Tibial nerve (tissue), 4 donors: ENCODE data around the gene SLC12A7.

Experiments
- CTCF ChIP-seq, 5 experiments: fragments of 200-600 bp in 3 of 5; fragments of 450-650 bp in 2 of 5; sonication (generic) in 3 of 5; IDR thresholded peaks; one replicate each; pipeline ENCODE4 v1.5.1; 2016 to 2019; ENCODE audit warnings: antibody characterized with exemption in 5 of 5, mild to moderate bottlenecking in 3 of 5, moderate library complexity in 2 of 5
- EP300 ChIP-seq, 2 donors: sonication (generic); formaldehyde crosslinking; IDR thresholded peaks; one replicate each; pipeline ENCODE4 v1.6.1; 2017; ENCODE audit warnings: antibody characterized with exemption in 2 of 2, mild to moderate bottlenecking in 1 of 2
- POLR2A ChIP-seq, 2 donors: fragments of 450-650 bp; IDR thresholded peaks; one replicate each; pipeline ENCODE4 v1.6.1; 2017; ENCODE audit warnings: antibody characterized with exemption in 2 of 2, mild to moderate bottlenecking in 2 of 2, moderate library complexity in 2 of 2

DNA sequence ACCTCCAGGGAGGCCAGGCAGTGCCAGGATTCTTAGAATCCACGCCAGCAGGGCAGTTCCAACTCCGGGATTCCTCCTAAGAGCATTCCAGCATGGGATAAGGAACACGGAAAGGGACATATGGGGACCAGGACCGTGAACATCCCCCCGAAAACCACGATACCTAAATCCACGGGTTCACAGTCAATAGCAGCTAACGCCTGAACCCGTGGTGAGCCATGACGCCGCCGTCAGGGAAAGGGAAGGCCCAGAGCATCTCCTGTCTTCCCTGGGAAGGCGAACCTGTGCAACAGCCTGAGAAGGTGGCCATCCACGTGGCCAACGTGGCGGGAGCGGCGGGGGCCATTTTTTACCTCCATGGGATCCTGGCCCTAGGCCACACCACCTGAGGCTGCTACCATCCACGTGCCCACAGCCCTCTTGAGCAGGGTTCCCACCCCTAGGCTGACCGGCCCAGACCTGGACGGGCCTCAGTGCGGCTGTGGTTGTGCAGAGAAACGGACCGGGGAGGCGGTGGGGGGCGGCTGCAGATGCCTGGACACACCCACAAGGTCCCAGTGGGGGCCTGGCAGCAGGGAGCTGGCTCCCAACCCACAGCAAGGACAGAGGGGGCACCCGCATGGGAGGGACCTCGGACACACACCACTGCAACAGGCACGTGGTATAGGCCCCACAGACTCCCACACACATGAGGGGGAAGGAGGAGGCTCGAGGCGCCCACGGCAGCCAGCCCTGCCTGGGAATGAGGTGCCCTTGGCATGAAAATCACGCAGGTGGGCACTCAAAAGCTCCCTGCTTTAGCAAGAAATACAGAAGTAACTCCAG lies 42.8 kb downstream of the SLC12A7 start:
- no peak for TF ChIP-seq CTCF (IDR thresholded peaks at IDR 0.05)
- no peak for TF ChIP-seq EP300 (IDR thresholded peaks at IDR 0.05)
- TF ChIP-seq POLR2A (IDR thresholded peaks at IDR 0.05), result no peak
